Type B pancreatic cell (in vitro differentiated cells): ENCODE measurements around the gene USP35. TPM values are rescaled to one million over a fixed set of nuclear protein-coding genes. Genes with fewer than 3 reads are reported as not detected.

Source experiments
- DNase-seq: peaks from one replicate; pipeline ENCODE4 v3.0.0; 2021; ENCODE audit warnings: mixed read lengths; ENCODE audit not compliant: unreplicated experiment; ENCODE audit errors: extremely low spot score
- H3K27ac Mint-ChIP-seq: 2 replicates; pipeline ENCODE4 v1.8.0; 2021; ENCODE audit warnings: mild to moderate bottlenecking, mixed read lengths
- H3K27me3 Mint-ChIP-seq: 2 replicates; pipeline ENCODE4 v1.8.0; 2021; ENCODE audit warnings: mixed read lengths
- H3K36me3 Mint-ChIP-seq: 2 replicates; pipeline ENCODE4 v1.8.0; 2021; ENCODE audit warnings: mixed read lengths
- H3K4me1 Mint-ChIP-seq: one replicate; pipeline ENCODE4 v1.8.0; 2021; ENCODE audit warnings: mixed read lengths; ENCODE audit not compliant: unreplicated experiment
- H3K4me3 Mint-ChIP-seq: 2 replicates; pipeline ENCODE4 v1.8.0; 2021; ENCODE audit warnings: mild to moderate bottlenecking, mixed read lengths
- H3K9me3 Mint-ChIP-seq: 2 replicates; pipeline ENCODE4 v1.8.0; 2021; ENCODE audit warnings: mixed read lengths
- total RNA-seq: library from RNA; stranded (reverse); gene quantifications from 2 replicates; pipeline ENCODE4 v1.2.1, GENCODE V29; 2021; ENCODE audit warnings: low replicate concordance
- TF ChIP-seq, protein P1 (sequence below): fragments of 200-600 bp; sonication (generic); conservative IDR thresholded peaks from 2 replicates; pipeline ENCODE4 v1.5.0; 2021; ENCODE audit warnings: antibody characterized with exemption, mild to moderate bottlenecking

Gene USP35
- total RNA-seq, 1 donor from 2014 or later = 9.7 TPM

DNA sequence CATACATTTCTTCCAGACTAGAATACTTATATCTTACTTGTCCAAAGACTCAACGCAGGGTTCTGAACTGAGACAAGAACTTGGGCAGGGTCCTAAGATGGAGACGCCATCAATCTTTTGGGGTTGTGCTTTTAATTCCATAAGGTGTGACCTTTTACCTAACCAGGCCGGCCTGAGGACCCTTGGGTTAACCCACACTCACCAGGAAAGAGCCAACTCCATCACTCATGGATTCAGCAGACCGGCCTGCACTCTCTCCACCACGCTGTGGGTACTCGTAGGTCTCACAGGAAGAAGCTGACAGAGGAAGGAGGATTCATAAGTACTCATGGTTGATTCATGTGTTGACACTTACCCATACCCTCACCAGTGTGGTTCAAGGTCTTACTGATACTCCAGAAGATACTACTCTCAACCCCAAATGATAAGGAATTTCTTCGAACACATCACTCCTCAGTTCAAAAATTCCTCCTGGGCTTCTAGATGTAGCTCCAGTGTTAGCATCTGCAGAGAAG lies 36.2 kb downstream of the USP35 start:
- no peaks in the 10 kb centered on the region for H3K9me3 Mint-ChIP-seq

GRCh38 chr11:78226684-78227680 lies 38.3 kb downstream of the USP35 start:
- no peaks in the 10 kb centered on the region for H3K27me3 Mint-ChIP-seq
- peaks cover 5% of the 10 kb centered on the region for H3K4me1 Mint-ChIP-seq
- peaks cover 16% of the 10 kb centered on the region for H3K36me3 Mint-ChIP-seq
- no peak for DNase-seq
- no peak overlapping the region for H3K4me3 Mint-ChIP-seq
- TF ChIP-seq, protein P1, sequence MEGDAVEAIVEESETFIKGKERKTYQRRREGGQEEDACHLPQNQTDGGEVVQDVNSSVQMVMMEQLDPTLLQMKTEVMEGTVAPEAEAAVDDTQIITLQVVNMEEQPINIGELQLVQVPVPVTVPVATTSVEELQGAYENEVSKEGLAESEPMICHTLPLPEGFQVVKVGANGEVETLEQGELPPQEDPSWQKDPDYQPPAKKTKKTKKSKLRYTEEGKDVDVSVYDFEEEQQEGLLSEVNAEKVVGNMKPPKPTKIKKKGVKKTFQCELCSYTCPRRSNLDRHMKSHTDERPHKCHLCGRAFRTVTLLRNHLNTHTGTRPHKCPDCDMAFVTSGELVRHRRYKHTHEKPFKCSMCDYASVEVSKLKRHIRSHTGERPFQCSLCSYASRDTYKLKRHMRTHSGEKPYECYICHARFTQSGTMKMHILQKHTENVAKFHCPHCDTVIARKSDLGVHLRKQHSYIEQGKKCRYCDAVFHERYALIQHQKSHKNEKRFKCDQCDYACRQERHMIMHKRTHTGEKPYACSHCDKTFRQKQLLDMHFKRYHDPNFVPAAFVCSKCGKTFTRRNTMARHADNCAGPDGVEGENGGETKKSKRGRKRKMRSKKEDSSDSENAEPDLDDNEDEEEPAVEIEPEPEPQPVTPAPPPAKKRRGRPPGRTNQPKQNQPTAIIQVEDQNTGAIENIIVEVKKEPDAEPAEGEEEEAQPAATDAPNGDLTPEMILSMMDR = no peak
- no peaks in the 10 kb centered on the region for H3K9me3 Mint-ChIP-seq
- H3K27ac Mint-ChIP-seq = no peak overlapping the region

More for the DNA sequence above, 36.2 kb downstream of the USP35 start:
- Mint-ChIP-seq H3K27me3 (no peaks in the 10 kb centered on the region), H3K36me3 (peaks cover 27% of the 10 kb centered on the region), H3K4me1 (peaks cover 5% of the 10 kb centered on the region), H3K27ac (no peak overlapping the region), H3K4me3 (no peak overlapping the region)
- TF ChIP-seq, protein P1 = no peak
- DNase-seq = no peak

DNA sequence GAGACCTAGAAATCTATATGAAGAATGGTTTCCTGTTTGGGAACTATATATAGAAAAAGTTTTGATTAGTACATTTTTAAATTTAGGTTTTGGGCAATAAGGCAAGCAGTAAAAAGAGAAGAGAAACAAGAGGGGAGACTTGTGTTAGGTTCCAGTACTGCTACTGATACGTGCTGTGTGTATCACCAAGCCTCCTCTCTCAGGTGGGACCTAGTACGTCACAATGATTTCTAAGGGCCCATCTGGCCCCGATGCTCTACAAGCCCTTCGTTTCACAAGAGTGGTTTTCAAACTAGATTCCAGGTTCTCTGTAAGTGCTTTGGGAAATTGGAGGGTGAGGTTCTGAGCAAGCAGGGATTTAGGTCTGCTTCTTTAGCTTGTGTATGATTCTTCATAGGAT lies 39.2 kb downstream of the USP35 start:
- Mint-ChIP-seq H3K36me3 (peaks cover 20% of the 10 kb centered on the region), H3K4me3 (no peak overlapping the region), H3K9me3 (no peaks in the 10 kb centered on the region), H3K27ac (no peak overlapping the region), H3K4me1 (peaks cover 11% of the 10 kb centered on the region), H3K27me3 (no peaks in the 10 kb centered on the region)
- TF ChIP-seq, protein P1 = no peak
- no peak for DNase-seq

DNA sequence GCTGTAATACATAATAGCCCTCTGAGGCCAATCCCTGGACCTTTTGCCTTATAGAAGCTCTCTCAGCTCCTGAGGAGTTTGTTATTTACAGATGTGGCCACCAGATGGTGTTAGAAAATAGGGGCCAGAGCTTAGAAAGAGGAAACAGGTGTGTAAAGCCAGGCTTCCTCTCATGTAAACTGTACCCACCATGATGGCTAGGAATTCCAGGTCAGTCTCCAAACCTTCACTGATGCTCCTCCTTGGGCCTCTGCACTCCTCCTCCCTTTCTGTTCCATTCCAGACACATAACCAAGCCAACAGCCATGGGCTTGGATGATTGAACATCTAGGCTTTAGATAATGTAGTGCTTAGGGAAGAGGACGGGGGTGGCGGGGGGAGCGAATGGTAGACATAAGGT lies 39.7 kb downstream of the USP35 start:
- H3K4me3 Mint-ChIP-seq = no peak overlapping the region
- DNase-seq = no peak
- peaks cover 11% of the 10 kb centered on the region for H3K4me1 Mint-ChIP-seq
- peak overlapping the region; percentile 35 for H3K27ac Mint-ChIP-seq
- H3K9me3 Mint-ChIP-seq = no peaks in the 10 kb centered on the region
- H3K27me3 Mint-ChIP-seq = no peaks in the 10 kb centered on the region
- TF ChIP-seq, protein P1 = peak; percentile 74
- peaks cover 17% of the 10 kb centered on the region for H3K36me3 Mint-ChIP-seq

GRCh38 chr11:78229106-78229505 lies 40.4 kb downstream of the USP35 start:
- no peaks in the 10 kb centered on the region for H3K9me3 Mint-ChIP-seq
- TF ChIP-seq, protein P1 = no peak
- H3K27ac Mint-ChIP-seq = peak overlapping the region; percentile 35
- H3K4me3 Mint-ChIP-seq = no peak overlapping the region
- H3K27me3 Mint-ChIP-seq = no peaks in the 10 kb centered on the region
- H3K4me1 Mint-ChIP-seq = peaks cover 11% of the 10 kb centered on the region
- no peak for DNase-seq
- peaks cover 15% of the 10 kb centered on the region for H3K36me3 Mint-ChIP-seq
